Esophagus (tissue), 2 donors: ENCODE measurements around the gene CADM2. TPM values are rescaled to one million over a fixed set of nuclear protein-coding genes. Genes with fewer than 3 reads are reported as not detected.

Source experiments
- H3K27ac ChIP-seq, 2 donors: one replicate each; pipeline ENCODE4 v1.5.1; 2013; ENCODE audit warnings: low read depth in 2 of 2, mild to moderate bottlenecking in 2 of 2, inconsistent platforms in 1 of 2, low read length in 1 of 2, moderate library complexity in 1 of 2
- H3K27me3 ChIP-seq, 2 donors: one replicate each; pipeline ENCODE4 v1.6.1; 2013; ENCODE audit warnings: low read length in 2 of 2, control low read depth in 1 of 2, mild to moderate bottlenecking in 1 of 2; ENCODE audit not compliant: insufficient read depth in 2 of 2, control insufficient read depth in 1 of 2
- H3K36me3 ChIP-seq, 2 donors: one replicate each; pipeline ENCODE4 v1.6.1; 2013; ENCODE audit warnings: low read length in 1 of 2; ENCODE audit not compliant: control insufficient read depth in 2 of 2, insufficient read depth in 2 of 2
- H3K4me1 ChIP-seq, 2 donors: one replicate each; pipeline ENCODE4 v1.6.1; 2013; ENCODE audit warnings: low read length in 1 of 2; ENCODE audit not compliant: control insufficient read depth in 2 of 2, insufficient read depth in 2 of 2
- H3K4me3 ChIP-seq, 2 donors: one replicate each; pipeline ENCODE4 v1.5.1; 2013; ENCODE audit warnings: low read length in 2 of 2, mild to moderate bottlenecking in 2 of 2, low read depth in 1 of 2, moderate library complexity in 1 of 2
- H3K9me3 ChIP-seq, 2 donors: one replicate each; pipeline ENCODE4 v1.6.1; 2013; ENCODE audit warnings: mild to moderate bottlenecking in 2 of 2, low read depth in 1 of 2, low read length in 1 of 2, moderate library complexity in 1 of 2; ENCODE audit not compliant: control insufficient read depth in 2 of 2, insufficient read depth in 1 of 2
- WGBS, 2 donors: extraction: QIAGEN DNeasy Blood & Tissue Kit; methylation state at CpG; one replicate each; pipeline ENCODE4 v1.1.7; 2013; 5-methylcytosine and 5-hydroxymethylcytosine counted together
- polyA plus RNA-seq, 2 donors: library from polyadenylated mRNA; stranded (reverse); fragments of 200-250 nt; gene quantifications; one replicate each; pipeline ENCODE4 v1.2.3, GENCODE V29; 2013
- donor health status: healthy with polysubstance abuse.
- donor health status: Bipolar disorder and iron deficiency.

The CADM2 gene
- polyA plus RNA-seq, 2 donors: 0.12 to 0.25 TPM

GRCh38 chr3:85193565-85193964, 234.8 kb downstream of the CADM2 start:
- Histone ChIP-seq H3K27ac (no peak overlapping the region), H3K4me3 (no peak overlapping the region), H3K36me3 (no peaks in the 10 kb centered on the region), H3K27me3 (no peaks in the 10 kb centered on the region), H3K4me1 (no peaks in the 10 kb centered on the region), H3K9me3 (no peaks in the 10 kb centered on the region)
- 85 to 93% methylated on average over 2 of the region's 2 CpGs for WGBS, 2 donors

GRCh38 chr3:85208650-85209049, 249.9 kb downstream of the CADM2 start:
- no peaks in the 10 kb centered on the region for H3K9me3 ChIP-seq
- no peaks in the 10 kb centered on the region for H3K27me3 ChIP-seq
- H3K36me3 ChIP-seq: no peaks in the 10 kb centered on the region
- H3K27ac ChIP-seq: no peak overlapping the region
- no peak overlapping the region for H3K4me3 ChIP-seq
- H3K4me1 ChIP-seq: no peaks in the 10 kb centered on the region
- WGBS, 2 donors: 52 to 53% methylated on average over 1 of the region's 1 CpG

GRCh38 chr3:85210540-85210939, 251.8 kb downstream of the CADM2 start:
- no peak overlapping the region for H3K4me3 ChIP-seq
- H3K9me3 ChIP-seq: no peaks in the 10 kb centered on the region
- 78 to 92% methylated on average over 2 of the region's 2 CpGs for WGBS, 2 donors
- H3K27ac ChIP-seq: no peak overlapping the region
- H3K27me3 ChIP-seq: no peaks in the 10 kb centered on the region
- H3K36me3 ChIP-seq: no peaks in the 10 kb centered on the region
- H3K4me1 ChIP-seq: no peaks in the 10 kb centered on the region

- H3K4me1 ChIP-seq: no peaks in the 10 kb centered on the region
- H3K4me3 ChIP-seq: no peak overlapping the region
- no peak overlapping the region for H3K27ac ChIP-seq
- no peaks in the 10 kb centered on the region for H3K36me3 ChIP-seq
- WGBS, 2 donors: 71 to 81% methylated on average over 6 of the region's 6 CpGs
- H3K9me3 ChIP-seq: peaks cover 0 to 2% of the 10 kb centered on the region in 2 donors
- H3K27me3 ChIP-seq: no peaks in the 10 kb centered on the region
Measured at GRCh38 chr3:85228966-85229365, 270.2 kb downstream of the CADM2 start.

GRCh38 chr3:85244091-85244490, 285.3 kb downstream of the CADM2 start:
- H3K4me3 ChIP-seq: no peak overlapping the region
- no peaks in the 10 kb centered on the region for H3K36me3 ChIP-seq
- WGBS, 2 donors: 87 to 90% methylated on average over 4 of the region's 4 CpGs
- no peaks in the 10 kb centered on the region for H3K4me1 ChIP-seq
- no peaks in the 10 kb centered on the region for H3K9me3 ChIP-seq
- no peak overlapping the region for H3K27ac ChIP-seq
- no peaks in the 10 kb centered on the region for H3K27me3 ChIP-seq

GRCh38 chr3:85244519-85244918, 285.7 kb downstream of the CADM2 start:
- Histone ChIP-seq H3K27ac (no peak overlapping the region), H3K36me3 (no peaks in the 10 kb centered on the region), H3K4me1 (no peaks in the 10 kb centered on the region), H3K27me3 (no peaks in the 10 kb centered on the region), H3K4me3 (no peak overlapping the region), H3K9me3 (no peaks in the 10 kb centered on the region)
- WGBS, 2 donors: 84 to 88% methylated on average over 2 of the region's 2 CpGs

- Histone ChIP-seq H3K9me3 (no peaks in the 10 kb centered on the region), H3K27ac (no peak overlapping the region), H3K27me3 (no peaks in the 10 kb centered on the region), H3K4me1 (no peaks in the 10 kb centered on the region), H3K36me3 (no peaks in the 10 kb centered on the region), H3K4me3 (no peak overlapping the region)
- 87 to 92% methylated on average over 1 of the region's 1 CpG for WGBS, 2 donors
Measured at GRCh38 chr3:85251766-85252165, 293.0 kb downstream of the CADM2 start.

- Histone ChIP-seq H3K27ac (no peak overlapping the region), H3K4me3 (no peak overlapping the region), H3K4me1 (no peaks in the 10 kb centered on the region), H3K27me3 (no peaks in the 10 kb centered on the region), H3K9me3 (no peaks in the 10 kb centered on the region), H3K36me3 (no peaks in the 10 kb centered on the region)
- WGBS, 2 donors: 11 to 34% methylated on average over 1 of the region's 1 CpG
Measured at GRCh38 chr3:85252686-85253085, 293.9 kb downstream of the CADM2 start.

- no peaks in the 10 kb centered on the region for H3K4me1 ChIP-seq
- H3K27me3 ChIP-seq: no peaks in the 10 kb centered on the region
- no peaks in the 10 kb centered on the region for H3K36me3 ChIP-seq
- no peaks in the 10 kb centered on the region for H3K9me3 ChIP-seq
- no peak overlapping the region for H3K4me3 ChIP-seq
- WGBS, 2 donors: 61 to 75% methylated on average over 3 of the region's 3 CpGs
- H3K27ac ChIP-seq: no peak overlapping the region
Measured at GRCh38 chr3:85254738-85255137, 295.9 kb downstream of the CADM2 start.

GRCh38 chr3:85255949-85256348, 297.2 kb downstream of the CADM2 start:
- Histone ChIP-seq H3K4me1 (no peaks in the 10 kb centered on the region), H3K9me3 (no peaks in the 10 kb centered on the region), H3K27me3 (no peaks in the 10 kb centered on the region), H3K36me3 (no peaks in the 10 kb centered on the region), H3K4me3 (no peak overlapping the region), H3K27ac (no peak overlapping the region)
- whole genome bisulfite sequencing, 2 donors: 55 to 62% methylated on average over 4 of the region's 4 CpGs
